HG03196 (cell line): ENCODE measurements around the gene LUZP4.
"Not testable (repeated sequence)": the region's sequence is repeated elsewhere in the genome, so short reads cannot be mapped to it uniquely, and the experiment has no call there.

Experiments used
- ATAC-seq: cut with Tn5 transposase; IDR thresholded peaks from one replicate; pipeline ENCODE4 v1.9.1; 2021; ENCODE audit not compliant: unreplicated experiment

The LUZP4 gene

GRCh38 chrX:115289465-115289864 is at the start of gene LUZP4:
LUZP4 (plus strand) TSS chrX:115289715; CDS start chrX:115289760, 45 bp downstream.
- ATAC-seq, result no peak

- ATAC-seq, result no peak
Measured at GRCh38 chrX:115251458-115252233, 37.9 kb upstream of the LUZP4 start.

- ATAC-seq, result no peak
Measured at GRCh38 chrX:115255003-115255402, 34.5 kb upstream of the LUZP4 start.

DNA sequence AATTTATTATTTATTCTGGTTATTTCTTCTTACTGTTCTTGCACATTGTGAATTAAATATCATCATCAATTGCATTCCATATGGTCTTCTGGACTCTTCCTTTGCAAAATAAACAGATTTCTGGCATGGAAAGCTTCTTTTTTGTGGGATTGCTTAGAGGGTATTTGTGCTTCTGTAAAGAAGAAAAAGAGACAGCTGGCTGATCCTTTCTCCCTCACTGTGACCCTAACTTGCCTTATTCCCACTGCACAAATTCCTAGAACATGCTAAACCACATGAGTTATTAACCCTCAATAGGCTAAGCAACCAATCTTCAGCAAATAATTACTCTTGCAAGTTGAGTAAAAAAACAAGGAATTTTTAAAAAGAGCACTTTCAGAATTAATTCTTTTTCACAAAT is 31.8 kb upstream of the LUZP4 start:
- no peak for ATAC-seq

GRCh38 chrX:115259238-115259875 is 30.2 kb upstream of the LUZP4 start:
- no peak for ATAC-seq

- no peak for ATAC-seq
Measured at GRCh38 chrX:115260330-115260729, 29.2 kb upstream of the LUZP4 start.

- ATAC-seq, result no peak
Measured at GRCh38 chrX:115261148-115261547, 28.4 kb upstream of the LUZP4 start.

- no peak for ATAC-seq
Measured at GRCh38 chrX:115264009-115264408, 25.5 kb upstream of the LUZP4 start.

DNA sequence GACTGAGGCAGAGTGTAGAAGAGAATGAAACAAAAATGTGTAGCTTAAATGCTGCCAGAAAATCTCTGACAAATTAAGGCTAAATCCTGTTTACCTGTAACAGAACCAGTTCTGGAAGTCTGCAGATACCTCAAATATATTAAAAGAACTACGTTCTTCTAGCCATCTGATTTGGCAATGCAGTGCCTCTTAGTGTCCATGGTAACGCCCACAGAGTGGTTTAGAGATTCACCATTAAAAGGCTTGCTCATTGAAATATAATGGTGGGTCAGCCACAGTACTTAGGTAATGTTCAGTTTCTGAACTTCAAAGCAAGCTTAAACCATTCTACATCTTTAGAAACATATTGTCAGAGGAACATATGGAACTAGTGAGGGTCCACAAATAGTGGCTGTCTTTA is 23.2 kb upstream of the LUZP4 start:
- no peak for ATAC-seq

GRCh38 chrX:115268421-115268820 is 21.1 kb upstream of the LUZP4 start:
- no peak for ATAC-seq

DNA sequence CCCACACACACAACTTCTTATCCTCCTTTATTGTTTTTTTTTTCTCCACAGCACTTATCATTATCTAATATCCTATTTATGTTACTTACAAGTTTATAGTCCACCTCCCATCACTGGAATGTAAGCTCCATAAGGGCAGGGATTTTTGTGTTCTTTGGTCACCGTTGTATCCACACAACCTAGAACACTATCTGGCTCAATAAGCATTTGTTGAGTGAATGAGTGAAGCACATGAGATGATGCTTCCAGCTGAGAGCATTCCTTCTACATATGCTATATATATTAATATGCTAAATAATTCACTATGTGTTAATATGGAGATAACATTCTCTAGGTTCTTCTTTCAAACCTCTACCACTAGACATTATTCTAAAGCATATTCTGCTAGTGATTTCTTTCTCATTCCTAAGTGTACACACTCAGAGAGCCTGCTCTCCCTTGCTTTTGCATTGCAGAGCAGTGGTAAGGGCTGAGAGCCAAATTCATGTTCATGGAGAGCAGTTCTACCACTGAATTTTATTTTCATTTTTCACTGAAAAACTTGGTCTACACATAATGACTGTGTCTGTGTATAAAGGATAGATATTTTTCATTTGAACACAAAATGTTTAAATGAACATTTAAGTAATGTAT is 20.3 kb upstream of the LUZP4 start:
- ATAC-seq, result no peak

DNA sequence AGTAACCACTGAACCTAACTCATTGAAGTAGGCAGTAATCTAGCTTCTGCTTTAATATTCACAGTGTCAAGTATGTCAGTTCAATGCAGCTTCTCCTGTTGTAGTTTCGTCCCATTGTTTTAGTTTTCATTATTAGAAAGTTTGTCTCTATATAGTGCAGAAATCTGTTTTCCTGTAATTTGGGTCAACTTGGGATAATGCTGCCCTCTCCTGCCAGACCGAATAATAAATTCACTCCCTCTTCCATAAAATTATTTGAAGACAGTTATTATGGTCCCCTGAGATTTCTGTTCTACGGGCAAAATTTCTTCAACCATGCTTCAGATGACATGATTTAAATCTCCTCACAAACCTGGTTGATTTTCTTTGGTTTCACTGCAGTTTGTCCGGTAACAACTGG is 4.6 kb upstream of the LUZP4 start:
- no peak for ATAC-seq

DNA sequence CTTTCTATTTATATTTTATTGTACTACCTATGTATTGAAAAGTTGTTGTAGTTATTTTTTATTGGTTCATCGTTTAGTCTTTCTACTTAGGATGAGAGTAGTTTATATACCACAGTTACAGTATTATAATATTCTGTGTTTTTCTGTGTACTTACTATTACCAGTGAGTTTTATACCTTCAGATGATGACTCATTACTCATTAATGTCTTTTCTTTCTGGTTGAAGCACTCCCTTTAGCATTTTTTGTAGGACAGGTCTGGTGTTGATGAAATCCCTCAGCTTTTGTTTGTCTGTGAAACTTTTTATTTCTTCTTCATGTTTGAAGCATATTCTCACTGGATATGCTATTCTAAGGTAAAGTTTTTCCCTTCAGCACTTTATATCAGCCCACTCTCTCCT is 7.7 kb downstream of the LUZP4 start:
- no peak for ATAC-seq

DNA sequence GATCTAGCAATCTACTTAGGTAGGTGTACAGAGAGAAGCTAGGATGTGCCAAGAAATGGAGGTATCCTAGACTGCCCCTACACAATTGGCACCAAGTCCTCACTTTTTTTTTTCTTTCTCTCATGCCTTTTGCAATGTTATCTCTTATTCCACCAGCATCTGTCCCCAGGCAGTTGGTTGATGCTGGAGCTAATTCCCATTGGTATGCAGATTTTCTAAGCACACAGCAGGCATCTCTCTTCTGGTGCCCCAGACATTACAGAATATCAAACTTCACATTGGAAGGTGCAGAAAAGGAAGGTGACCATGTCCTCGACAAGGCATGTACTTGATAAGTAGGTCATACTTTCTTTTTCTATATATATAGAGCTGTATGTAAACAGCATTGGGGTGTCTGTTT is 21.6 kb downstream of the LUZP4 start:
- ATAC-seq, result no peak

DNA sequence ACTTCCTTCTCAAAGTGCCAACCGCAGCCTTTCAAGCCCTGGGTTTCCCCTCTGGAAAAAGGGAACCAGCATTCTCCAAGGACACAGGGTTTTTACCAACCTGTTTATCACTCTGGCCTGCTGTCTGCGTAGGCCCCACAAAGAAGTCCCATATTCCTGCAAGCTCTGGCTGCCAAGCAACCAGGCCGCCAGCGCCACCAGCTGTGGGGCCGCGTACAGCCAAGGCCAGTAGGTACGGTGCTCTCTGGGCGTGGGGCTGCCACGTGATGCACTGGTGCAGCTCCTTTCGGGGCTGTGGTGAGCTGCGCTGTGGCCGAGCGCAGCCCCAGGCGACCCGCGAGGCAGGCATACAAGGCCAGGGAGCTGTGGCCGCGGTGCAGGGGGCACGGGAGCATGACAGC is 22.1 kb downstream of the LUZP4 start:
- ATAC-seq, result no peak

DNA sequence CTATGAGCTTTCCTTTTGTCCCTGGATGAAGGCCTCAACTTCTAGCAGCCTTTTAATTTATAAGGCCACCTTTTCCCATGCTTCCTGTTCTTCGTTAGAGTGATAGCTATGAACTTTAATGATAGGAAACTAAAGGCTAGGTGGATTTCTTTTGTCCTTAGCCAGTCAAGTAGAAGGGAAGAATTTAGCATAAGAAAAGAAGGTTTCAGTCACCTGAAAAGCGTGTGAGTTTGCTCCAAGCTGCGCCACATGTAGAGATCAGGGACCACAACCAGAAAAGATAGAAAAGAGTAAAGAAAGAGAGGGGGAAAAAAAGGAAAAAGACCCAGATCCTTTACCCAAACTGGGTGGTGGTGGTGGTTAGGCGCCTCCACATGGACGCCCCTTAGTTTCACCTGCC is 28.6 kb downstream of the LUZP4 start:
- no peak for ATAC-seq

GRCh38 chrX:115322375-115322774 is 32.9 kb downstream of the LUZP4 start:
- no peak for ATAC-seq

DNA sequence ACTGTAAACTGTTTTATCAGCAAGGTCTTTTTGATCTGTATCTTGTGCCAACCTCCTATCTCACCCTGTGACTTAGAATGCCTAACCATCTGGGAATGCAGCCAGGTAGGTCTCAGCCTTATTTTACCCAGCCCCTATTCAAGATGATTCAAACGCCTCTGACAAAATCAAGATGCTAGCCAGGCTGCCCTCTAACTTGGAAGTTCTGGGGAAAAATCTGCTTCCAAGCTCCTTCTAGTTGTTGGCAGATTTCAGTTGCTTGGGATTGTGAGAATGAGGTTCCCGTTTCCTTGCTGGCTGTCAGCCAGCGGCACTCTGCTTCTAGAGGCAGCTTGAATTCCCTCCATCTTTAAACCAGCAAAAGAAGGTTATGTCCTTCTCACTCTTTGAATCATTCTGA is 34.7 kb downstream of the LUZP4 start:
- ATAC-seq, result no peak

GRCh38 chrX:115329282-115329681 is 39.8 kb downstream of the LUZP4 start:
- ATAC-seq, result not testable (repeated sequence)

DNA sequence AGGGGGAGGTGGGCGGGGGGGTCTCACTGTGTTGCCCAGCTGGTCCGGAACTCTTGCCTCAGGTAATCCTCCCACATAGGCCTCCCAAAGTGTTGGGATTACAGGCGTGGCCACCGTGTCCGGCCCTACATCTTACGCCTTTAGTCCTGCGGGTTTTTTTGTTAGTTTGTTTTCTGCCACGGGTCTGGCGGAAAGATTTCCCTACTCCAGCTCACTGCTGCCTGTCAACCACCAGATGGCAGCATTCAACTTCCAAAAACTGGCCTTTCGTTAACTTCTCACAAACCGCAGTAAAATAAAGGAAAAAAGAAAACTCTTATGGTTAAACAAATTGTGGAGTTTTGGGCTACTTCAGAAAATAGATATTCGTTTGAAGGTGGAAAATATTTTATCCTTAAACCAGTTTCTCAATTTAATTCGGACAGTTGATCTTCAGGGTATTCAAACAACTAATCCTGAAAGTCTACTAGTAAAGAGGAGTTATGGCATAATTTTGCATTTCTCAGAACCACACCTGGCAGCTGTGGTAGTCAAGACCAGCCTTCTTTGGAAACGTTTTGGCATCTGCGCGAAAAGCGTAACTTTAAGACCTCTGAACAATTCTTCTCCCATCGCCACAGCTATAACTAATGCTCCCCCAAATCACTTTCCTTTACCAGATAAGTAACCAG is 41.1 kb downstream of the LUZP4 start:
- ATAC-seq, result no peak

- no peak for ATAC-seq
Measured at GRCh38 chrX:115332832-115333231, 43.3 kb downstream of the LUZP4 start.

GRCh38 chrX:115333446-115333845 is 43.9 kb downstream of the LUZP4 start:
- ATAC-seq, result no peak
